Osteoblast (primary cell): Measurements from ENCODE around the gene IRAK4. TPM values are rescaled to one million over a fixed set of nuclear protein-coding genes. Genes with fewer than 3 reads are reported as not detected.

Experiments
- DNase-seq: peaks from one replicate; pipeline ENCODE4 v3.0.0; 2011; ENCODE audit warnings: low spot score, mixed read lengths; ENCODE audit not compliant: insufficient read length; ENCODE audit errors: missing footprints
- H2AFZ ChIP-seq: 2 replicates; pipeline ENCODE4 v1.6.0; 2011; ENCODE audit warnings: mild to moderate bottlenecking, low read length
- H3K27ac ChIP-seq: 2 replicates; pipeline ENCODE4 v1.5.1; 2011; ENCODE audit warnings: mild to moderate bottlenecking, low read depth, low read length, moderate library complexity
- H3K27me3 ChIP-seq: 2 replicates; pipeline ENCODE4 v1.6.0; 2012; ENCODE audit warnings: mild to moderate bottlenecking, control low read depth, inconsistent platforms, low read length, moderate library complexity; ENCODE audit not compliant: insufficient read depth
- H3K36me3 ChIP-seq: 2 replicates; pipeline ENCODE4 v1.5.1; 2011; ENCODE audit warnings: mild to moderate bottlenecking, low read length, control low read depth, moderate library complexity; ENCODE audit not compliant: insufficient read depth
- H3K4me1 ChIP-seq: 2 replicates; pipeline ENCODE4 v1.5.1; 2011; ENCODE audit warnings: mild to moderate bottlenecking, low read length, control low read depth, moderate library complexity; ENCODE audit not compliant: insufficient read depth
- H3K4me2 ChIP-seq: 2 replicates; pipeline ENCODE4 v1.6.0; 2011; ENCODE audit warnings: mild to moderate bottlenecking, low read length; ENCODE audit not compliant: insufficient read depth
- H3K4me3 ChIP-seq: fragments of 200-600 bp; sonication (generic); 3 replicates; pipeline ENCODE4 v1.5.1; 2012; ENCODE audit warnings: mild to moderate bottlenecking, low read length, inconsistent platforms; ENCODE audit not compliant: insufficient read depth
- H3K79me2 ChIP-seq: 2 replicates; pipeline ENCODE4 v1.6.0; 2012; ENCODE audit warnings: mild to moderate bottlenecking, low read length, control low read depth, inconsistent platforms; ENCODE audit not compliant: insufficient read depth
- H3K9me3 ChIP-seq: 2 replicates; pipeline ENCODE4 v1.5.1; 2011; ENCODE audit warnings: low read depth, low read length, control low read depth
- H4K20me1 ChIP-seq: 2 replicates; pipeline ENCODE4 v1.6.0; 2012; ENCODE audit warnings: mild to moderate bottlenecking, low read length, control low read depth; ENCODE audit not compliant: insufficient read depth
- total RNA-seq: library from RNA; depleted of rRNA; stranded (reverse); fragments of >200 nt; gene quantifications from 2 replicates; pipeline ENCODE4 v1.2.3, GENCODE V29; 2012
- TF ChIP-seq, protein P1 (sequence below): IDR thresholded peaks from 2 replicates; pipeline ENCODE4 v1.5.1; 2011; ENCODE audit warnings: mild to moderate bottlenecking, low read depth, low read length, moderate library complexity; ENCODE audit errors: extremely low read depth

The IRAK4 gene
- total RNA-seq, 1 donor, result 27.9 TPM

DNA sequence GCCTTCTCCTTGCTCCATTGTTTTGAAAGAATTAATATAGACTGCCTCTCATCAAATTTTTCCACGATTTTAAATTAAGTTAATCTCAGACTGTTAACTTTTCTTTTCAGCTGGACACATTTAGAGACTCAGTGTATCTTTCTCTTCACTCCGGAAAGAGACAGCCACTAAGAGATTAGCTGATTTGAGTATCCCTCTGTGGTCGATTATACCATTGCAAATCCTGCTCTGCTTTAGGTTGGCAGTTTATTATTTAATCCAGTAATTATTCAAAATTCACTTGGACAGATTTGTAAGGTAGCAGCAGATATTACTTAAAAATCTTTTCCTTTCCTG is 48.0 kb downstream of the IRAK4 start:
- Histone ChIP-seq H3K9me3 (no peaks in the 10 kb centered on the region), H3K4me3 (peak overlapping the region; percentile 94), H3K27ac (peak overlapping the region; percentile 96), H3K4me2 (peak overlapping the region; percentile 90), H3K27me3 (no peaks in the 10 kb centered on the region), H3K4me1 (peaks cover 19% of the 10 kb centered on the region), H4K20me1 (no peaks in the 10 kb centered on the region), H2AFZ (peak overlapping the region; percentile 94), H3K36me3 (peaks cover 13% of the 10 kb centered on the region), H3K79me2 (peaks cover 32% of the 10 kb centered on the region)
- no peak for DNase-seq
- TF ChIP-seq, protein P1, sequence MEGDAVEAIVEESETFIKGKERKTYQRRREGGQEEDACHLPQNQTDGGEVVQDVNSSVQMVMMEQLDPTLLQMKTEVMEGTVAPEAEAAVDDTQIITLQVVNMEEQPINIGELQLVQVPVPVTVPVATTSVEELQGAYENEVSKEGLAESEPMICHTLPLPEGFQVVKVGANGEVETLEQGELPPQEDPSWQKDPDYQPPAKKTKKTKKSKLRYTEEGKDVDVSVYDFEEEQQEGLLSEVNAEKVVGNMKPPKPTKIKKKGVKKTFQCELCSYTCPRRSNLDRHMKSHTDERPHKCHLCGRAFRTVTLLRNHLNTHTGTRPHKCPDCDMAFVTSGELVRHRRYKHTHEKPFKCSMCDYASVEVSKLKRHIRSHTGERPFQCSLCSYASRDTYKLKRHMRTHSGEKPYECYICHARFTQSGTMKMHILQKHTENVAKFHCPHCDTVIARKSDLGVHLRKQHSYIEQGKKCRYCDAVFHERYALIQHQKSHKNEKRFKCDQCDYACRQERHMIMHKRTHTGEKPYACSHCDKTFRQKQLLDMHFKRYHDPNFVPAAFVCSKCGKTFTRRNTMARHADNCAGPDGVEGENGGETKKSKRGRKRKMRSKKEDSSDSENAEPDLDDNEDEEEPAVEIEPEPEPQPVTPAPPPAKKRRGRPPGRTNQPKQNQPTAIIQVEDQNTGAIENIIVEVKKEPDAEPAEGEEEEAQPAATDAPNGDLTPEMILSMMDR, result no peak

DNA sequence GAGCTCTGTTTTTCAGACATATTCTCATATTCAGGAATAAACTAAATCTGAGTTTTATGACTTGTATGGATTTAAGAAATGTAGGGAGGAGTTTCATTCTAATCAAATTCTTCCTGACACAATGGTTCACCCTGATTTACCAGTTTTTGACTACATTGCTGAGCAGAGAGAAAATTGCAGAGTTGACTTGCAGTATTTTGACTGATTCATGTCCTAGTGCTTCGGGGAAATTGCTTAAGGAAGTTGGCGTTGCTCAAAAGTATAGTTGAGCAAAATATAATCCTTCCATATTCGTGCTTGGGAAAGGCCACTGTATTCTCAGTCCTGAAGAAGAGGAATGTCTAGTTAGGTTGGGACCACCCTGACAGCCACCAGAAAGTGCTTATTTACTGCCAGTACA is 48.6 kb downstream of the IRAK4 start:
- Histone ChIP-seq H3K79me2 (peaks cover 32% of the 10 kb centered on the region), H3K9me3 (no peaks in the 10 kb centered on the region), H3K4me3 (no peak overlapping the region), H3K4me1 (peaks cover 19% of the 10 kb centered on the region), H3K36me3 (peaks cover 9% of the 10 kb centered on the region), H4K20me1 (no peaks in the 10 kb centered on the region), H2AFZ (peak overlapping the region; percentile 94), H3K27me3 (no peaks in the 10 kb centered on the region), H3K27ac (no peak overlapping the region), H3K4me2 (peak overlapping the region; percentile 90)
- DNase-seq, result no peak
- TF ChIP-seq, protein P1, result no peak

DNA sequence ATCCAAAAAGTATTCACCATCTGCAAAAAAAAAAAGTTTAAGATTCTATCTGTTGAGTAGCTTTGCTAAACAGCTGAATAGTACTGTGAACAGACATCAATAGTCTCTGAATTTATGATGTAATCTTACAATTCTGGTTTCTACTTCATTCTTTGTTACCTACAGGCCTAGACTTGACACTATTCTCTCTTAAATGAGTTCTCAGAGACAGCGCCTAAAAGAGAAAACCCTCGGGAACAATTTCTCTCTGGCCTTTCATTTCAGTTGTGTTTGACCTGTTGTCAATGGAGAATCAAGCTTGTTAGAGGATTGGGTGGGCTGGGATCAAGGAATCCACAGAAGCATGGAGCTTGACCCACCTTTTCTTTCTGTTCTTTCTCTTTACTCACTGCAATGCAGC is 53.3 kb downstream of the IRAK4 start:
- TF ChIP-seq, protein P1, result no peak
- H2AFZ ChIP-seq, result no peak overlapping the region
- H3K4me3 ChIP-seq, result no peak overlapping the region
- no peak overlapping the region for H3K27ac ChIP-seq
- no peaks in the 10 kb centered on the region for H3K27me3 ChIP-seq
- H4K20me1 ChIP-seq, result no peaks in the 10 kb centered on the region
- no peaks in the 10 kb centered on the region for H3K36me3 ChIP-seq
- peaks cover 1% of the 10 kb centered on the region for H3K4me1 ChIP-seq
- no peak for DNase-seq
- H3K9me3 ChIP-seq, result no peaks in the 10 kb centered on the region
- H3K79me2 ChIP-seq, result no peaks in the 10 kb centered on the region
- no peak overlapping the region for H3K4me2 ChIP-seq

DNA sequence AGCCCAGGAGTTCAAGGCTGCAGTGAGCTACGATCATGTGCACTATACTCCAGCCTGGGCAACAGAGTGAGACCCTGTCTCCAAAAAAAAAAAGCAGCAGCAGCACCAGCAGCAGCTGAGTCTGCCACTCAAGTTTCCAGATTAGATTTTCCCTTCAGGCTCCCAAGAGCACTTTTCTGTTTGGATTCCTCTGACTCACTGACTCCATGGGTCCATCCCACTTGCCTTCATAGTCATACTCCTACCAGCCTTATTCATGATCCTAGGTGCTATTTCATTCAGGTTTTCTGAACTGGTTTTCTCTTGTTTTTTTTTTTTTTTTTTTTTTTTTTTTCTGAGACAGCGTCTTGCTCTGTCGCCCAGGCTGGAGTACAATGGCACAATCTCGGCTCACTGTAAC is 54.2 kb downstream of the IRAK4 start:
- peak; percentile 53 for DNase-seq
- Histone ChIP-seq H3K27me3 (no peaks in the 10 kb centered on the region), H2AFZ (no peak overlapping the region), H3K79me2 (no peaks in the 10 kb centered on the region), H3K4me3 (no peak overlapping the region), H4K20me1 (no peaks in the 10 kb centered on the region), H3K4me2 (no peak overlapping the region), H3K27ac (no peak overlapping the region), H3K9me3 (no peaks in the 10 kb centered on the region), H3K4me1 (no peaks in the 10 kb centered on the region), H3K36me3 (no peaks in the 10 kb centered on the region)
- TF ChIP-seq, protein P1, result no peak
